HEK293 (cell line): ENCODE measurements around the gene MVK.

Source experiments
- KLF10 ChIP-seq: fragments of 450-650 bp; IDR thresholded peaks from 2 replicates; pipeline ENCODE4 v1.5.1; 2018; ENCODE audit warnings: missing biosample characterization, mild to moderate bottlenecking, missing genetic modification characterization
- ZNF335 ChIP-seq: fragments of 450-650 bp; formaldehyde crosslinking; conservative IDR thresholded peaks from 2 replicates; pipeline ENCODE4 v1.5.1; 2016; ENCODE audit warnings: missing biosample characterization, missing genetic modification characterization
- ZNF677 ChIP-seq: fragments of 450-650 bp; IDR thresholded peaks from 2 replicates; pipeline ENCODE4 v1.5.0; 2018; ENCODE audit warnings: missing biosample characterization, mild to moderate bottlenecking, missing genetic modification characterization, moderate library complexity
- TF ChIP-seq, protein P1 (sequence below): fragments of 450-650 bp; formaldehyde crosslinking; IDR thresholded peaks from 2 replicates; pipeline ENCODE4 v1.5.1; 2016; ENCODE audit warnings: missing biosample characterization, missing genetic modification characterization

DNA sequence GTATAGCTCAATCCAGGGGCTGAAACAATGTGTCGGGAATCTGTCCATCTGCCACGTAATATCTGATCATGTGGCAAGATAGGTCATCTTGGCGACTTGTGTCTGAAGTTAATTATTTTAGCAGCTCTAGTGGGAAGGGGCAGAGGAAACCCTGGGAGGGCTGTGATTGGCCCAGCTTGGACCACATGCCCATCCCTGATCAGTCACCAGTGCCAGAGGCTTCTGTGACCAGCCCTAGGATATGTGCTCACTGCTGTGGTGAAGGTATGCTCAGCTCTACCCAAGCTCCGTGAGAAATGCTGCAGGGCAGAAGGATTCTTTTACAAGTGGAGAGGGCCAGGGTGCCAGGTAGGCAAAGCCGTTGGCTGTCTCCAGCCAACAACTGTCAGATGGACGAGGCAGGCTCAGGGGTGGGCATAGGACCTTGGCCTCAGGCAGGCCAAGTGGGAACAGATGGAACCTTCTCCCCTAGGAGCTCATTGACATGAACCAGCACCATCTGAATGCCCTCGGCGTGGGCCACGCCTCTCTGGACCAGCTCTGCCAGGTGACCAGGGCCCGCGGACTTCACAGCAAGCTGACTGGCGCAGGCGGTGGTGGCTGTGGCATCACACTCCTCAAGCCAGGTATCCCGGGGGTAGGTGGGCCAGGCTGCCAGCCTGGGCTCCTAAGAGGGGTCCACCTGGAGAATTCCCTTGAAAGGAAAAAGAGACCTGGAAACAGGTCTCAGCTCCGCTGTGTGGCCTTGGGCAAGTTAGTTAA, 21.1 kb downstream of the MVK start:
- TF ChIP-seq, protein P1, sequence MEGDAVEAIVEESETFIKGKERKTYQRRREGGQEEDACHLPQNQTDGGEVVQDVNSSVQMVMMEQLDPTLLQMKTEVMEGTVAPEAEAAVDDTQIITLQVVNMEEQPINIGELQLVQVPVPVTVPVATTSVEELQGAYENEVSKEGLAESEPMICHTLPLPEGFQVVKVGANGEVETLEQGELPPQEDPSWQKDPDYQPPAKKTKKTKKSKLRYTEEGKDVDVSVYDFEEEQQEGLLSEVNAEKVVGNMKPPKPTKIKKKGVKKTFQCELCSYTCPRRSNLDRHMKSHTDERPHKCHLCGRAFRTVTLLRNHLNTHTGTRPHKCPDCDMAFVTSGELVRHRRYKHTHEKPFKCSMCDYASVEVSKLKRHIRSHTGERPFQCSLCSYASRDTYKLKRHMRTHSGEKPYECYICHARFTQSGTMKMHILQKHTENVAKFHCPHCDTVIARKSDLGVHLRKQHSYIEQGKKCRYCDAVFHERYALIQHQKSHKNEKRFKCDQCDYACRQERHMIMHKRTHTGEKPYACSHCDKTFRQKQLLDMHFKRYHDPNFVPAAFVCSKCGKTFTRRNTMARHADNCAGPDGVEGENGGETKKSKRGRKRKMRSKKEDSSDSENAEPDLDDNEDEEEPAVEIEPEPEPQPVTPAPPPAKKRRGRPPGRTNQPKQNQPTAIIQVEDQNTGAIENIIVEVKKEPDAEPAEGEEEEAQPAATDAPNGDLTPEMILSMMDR (tag by site-specific recombination): no peak
- TF ChIP-seq KLF10: no peak
- no peak for TF ChIP-seq ZNF677
- TF ChIP-seq ZNF335 (tag by site-specific recombination): no peak
